ENCODE data around the gene FXYD6.

FXYD6 gene

GRCh38 chr11:117883063-117883462 lies 6.6 kb upstream of the FXYD6 start:
- no peak overlapping the region for H3K27ac ChIP-seq
- TF ChIP-seq CTCF (conservative IDR thresholded peaks at IDR 0.05) = no peak

GRCh38 chr11:117882311-117882905 lies 6.0 kb upstream of the FXYD6 start:
- H3K27ac ChIP-seq = no peak overlapping the region
- TF ChIP-seq CTCF (conservative IDR thresholded peaks at IDR 0.05) = no peak

GRCh38 chr11:117881217-117881616 lies 4.8 kb upstream of the FXYD6 start:
- TF ChIP-seq CTCF (conservative IDR thresholded peaks at IDR 0.05) = no peak
- no peak overlapping the region for H3K27ac ChIP-seq

GRCh38 chr11:117879516-117880480 lies 3.3 kb upstream of the FXYD6 start:
- TF ChIP-seq CTCF (conservative IDR thresholded peaks at IDR 0.05) = no peak
- no peak overlapping the region for H3K27ac ChIP-seq

- no peak for TF ChIP-seq CTCF (conservative IDR thresholded peaks at IDR 0.05)
- no peak overlapping the region for H3K27ac ChIP-seq
Measured at GRCh38 chr11:117878939-117879475, 2.5 kb upstream of the FXYD6 start.

- no peak overlapping the region for H3K27ac ChIP-seq
- no peak for TF ChIP-seq CTCF (conservative IDR thresholded peaks at IDR 0.05)
Measured at GRCh38 chr11:117878314-117878938, 2.0 kb upstream of the FXYD6 start.
